Thoracic aorta (tissue), 2 donors: ENCODE data around the gene TENM4. TPM values are rescaled to one million over a fixed set of nuclear protein-coding genes. Genes with fewer than 3 reads are reported as not detected.

Source experiments
- ATAC-seq: fragments of 150-250 bp; one replicate; pipeline ENCODE4 v1.8.0; 2017; ENCODE audit warnings: low read depth; ENCODE audit not compliant: insufficient number of reproducible peaks, low FRiP score
- DNase-seq: peaks from one replicate; pipeline ENCODE4 v3.0.0-alpha.2; 2020; ENCODE audit warnings: low spot score
- H3K27ac ChIP-seq, 2 donors: fragments of 200-600 bp; sonication (generic); 1 replicate in 1 of 2; 2 replicates in 1 of 2; pipeline ENCODE4 v1.5.1; 2016; ENCODE audit warnings: mild to moderate bottlenecking in 2 of 2, moderate library complexity in 2 of 2
- H3K27me3 ChIP-seq: fragments of 200-600 bp; sonication (generic); replicated peaks from 2 replicates; pipeline ENCODE4 v1.6.0; 2016; ENCODE audit warnings: mild to moderate bottlenecking; ENCODE audit not compliant: insufficient read depth
- H3K36me3 ChIP-seq: fragments of 200-600 bp; sonication (generic); one replicate; pipeline ENCODE4 v1.5.1; 2016
- H3K4me1 ChIP-seq, 2 donors: fragments of 200-600 bp; sonication (generic); 1 replicate in 1 of 2; 2 replicates in 1 of 2; pipeline versions ENCODE4 v1.5.1 to v1.6.0; 2016; ENCODE audit warnings: low read depth in 2 of 2, mild to moderate bottlenecking in 1 of 2; ENCODE audit not compliant: control insufficient read depth in 1 of 2
- H3K4me3 ChIP-seq: fragments of 200-600 bp; sonication (generic); 2 replicates; pipeline ENCODE4 v1.5.1; 2016; ENCODE audit warnings: mild to moderate bottlenecking
- H3K9me3 ChIP-seq: fragments of 200-600 bp; sonication (generic); 2 replicates; pipeline ENCODE4 v1.5.1; 2016
- CTCF ChIP-seq: fragments of 200-600 bp; sonication (generic); IDR thresholded peaks from one replicate; pipeline ENCODE4 v1.5.1; 2019; ENCODE audit warnings: antibody characterized with exemption
- total RNA-seq, 2 donors: library from RNA; depleted of rRNA; stranded (reverse); fragments of >200 nt; gene quantifications; one replicate each; pipeline versions ENCODE4 v1.1.0 to v1.2.3, GENCODE V29; 2016

TENM4 gene
- total RNA-seq, 2 donors from 2014 or later, result 6.1 to 13.3 TPM

GRCh38 chr11:78664636-78665035, 776.2 kb downstream of the TENM4 start:
- H3K27ac ChIP-seq, result no peak overlapping the region
- H3K4me3 ChIP-seq, result no peak overlapping the region
- no peaks in the 10 kb centered on the region for H3K9me3 ChIP-seq
- TF ChIP-seq CTCF, result no peak
- ATAC-seq, result no peak
- DNase-seq, result no peak
- no peaks in the 10 kb centered on the region for H3K36me3 ChIP-seq
- H3K27me3 ChIP-seq, result no peaks in the 10 kb centered on the region
- no peaks in the 10 kb centered on the region for H3K4me1 ChIP-seq

GRCh38 chr11:78662811-78663210, 778.0 kb downstream of the TENM4 start:
- ATAC-seq, result no peak
- no peak for TF ChIP-seq CTCF
- H3K9me3 ChIP-seq, result no peaks in the 10 kb centered on the region

GRCh38 chr11:78660471-78660870, 780.4 kb downstream of the TENM4 start:
- no peaks in the 10 kb centered on the region for H3K36me3 ChIP-seq
- no peak for ATAC-seq
- no peak for DNase-seq
- H3K27ac ChIP-seq, result no peak overlapping the region
- TF ChIP-seq CTCF, result no peak
- no peaks in the 10 kb centered on the region for H3K9me3 ChIP-seq
- H3K4me3 ChIP-seq, result no peak overlapping the region
- no peaks in the 10 kb centered on the region for H3K27me3 ChIP-seq
- H3K4me1 ChIP-seq, result no peaks in the 10 kb centered on the region

More at GRCh38 chr11:78662811-78663210, 778.0 kb downstream of the TENM4 start:
- no peaks in the 10 kb centered on the region for H3K36me3 ChIP-seq
- H3K4me1 ChIP-seq, result no peaks in the 10 kb centered on the region
- no peak overlapping the region for H3K4me3 ChIP-seq
- no peak for DNase-seq
- H3K27me3 ChIP-seq, result no peaks in the 10 kb centered on the region
- H3K27ac ChIP-seq, result no peak overlapping the region

GRCh38 chr11:78659326-78660270, 781.2 kb downstream of the TENM4 start:
- no peak for ATAC-seq
- Histone ChIP-seq H3K4me3 (no peak overlapping the region), H3K27ac (no peak overlapping the region), H3K9me3 (no peaks in the 10 kb centered on the region), H3K36me3 (no peaks in the 10 kb centered on the region), H3K27me3 (no peaks in the 10 kb centered on the region), H3K4me1 (no peaks in the 10 kb centered on the region)
- DNase-seq, result no peak
- TF ChIP-seq CTCF, result no peak

- DNase-seq, result no peak
- Histone ChIP-seq H3K9me3 (no peaks in the 10 kb centered on the region), H3K4me1 (no peaks in the 10 kb centered on the region), H3K4me3 (no peak overlapping the region), H3K27ac (no peak overlapping the region), H3K27me3 (no peaks in the 10 kb centered on the region), H3K36me3 (no peaks in the 10 kb centered on the region)
- no peak for TF ChIP-seq CTCF
- no peak for ATAC-seq
These were observed 782.6 kb downstream of the TENM4 start for GRCh38 chr11:78657968-78658839.
